ENCODE data around the gene EVX2.

The EVX2 gene

DNA sequence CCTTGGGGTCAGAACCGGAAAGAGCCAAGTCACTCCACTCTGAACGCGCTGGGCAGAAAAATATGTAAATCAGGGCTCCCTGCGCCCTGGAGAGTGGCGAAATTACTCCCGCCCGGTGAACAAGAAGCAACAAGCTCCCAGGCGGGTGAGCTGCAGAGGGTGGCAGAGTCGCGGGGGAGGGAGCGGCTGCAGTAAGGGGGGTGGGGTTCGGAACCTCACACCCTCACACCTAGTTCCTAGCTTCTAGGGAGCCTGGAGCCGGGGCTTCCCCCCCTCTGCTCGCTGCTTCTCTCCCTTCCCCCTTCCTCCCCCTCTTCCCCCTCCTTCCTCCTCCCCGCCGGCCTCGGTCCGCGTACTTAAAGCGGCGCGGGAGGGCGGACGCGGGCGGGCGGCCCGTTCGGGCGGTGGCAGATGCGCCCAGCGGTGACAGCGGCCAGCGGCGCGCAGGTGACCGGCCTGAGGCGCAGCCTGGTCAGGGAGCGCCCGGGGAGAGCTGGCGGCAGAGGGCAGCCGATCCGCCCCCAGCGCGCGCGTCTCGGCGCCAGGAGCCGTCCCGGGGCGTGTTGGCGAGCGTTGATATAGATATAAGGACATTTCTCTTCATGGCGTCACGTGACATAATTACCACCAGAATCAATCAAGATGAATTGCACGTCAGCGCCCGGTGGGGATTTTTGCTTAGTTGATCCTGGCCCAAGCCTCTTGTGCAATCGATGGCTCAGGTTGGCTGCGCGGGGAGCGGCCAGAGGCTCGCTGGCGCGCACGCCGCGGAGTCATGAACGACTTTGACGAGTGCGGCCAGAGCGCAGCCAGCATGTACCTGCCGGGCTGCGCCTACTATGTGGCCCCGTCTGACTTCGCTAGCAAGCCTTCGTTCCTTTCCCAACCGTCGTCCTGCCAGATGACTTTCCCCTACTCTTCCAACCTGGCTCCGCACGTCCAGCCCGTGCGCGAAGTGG is 23.1 kb upstream of the EVX2 start, which contains the start of gene HOXD11:
Gene HOXD11 (plus strand): TSS at position 700 of the 959 bp plus-strand sequence. CDS start 76 bp downstream, at position 776.
- peak; percentile 53 for DNase-seq

DNA sequence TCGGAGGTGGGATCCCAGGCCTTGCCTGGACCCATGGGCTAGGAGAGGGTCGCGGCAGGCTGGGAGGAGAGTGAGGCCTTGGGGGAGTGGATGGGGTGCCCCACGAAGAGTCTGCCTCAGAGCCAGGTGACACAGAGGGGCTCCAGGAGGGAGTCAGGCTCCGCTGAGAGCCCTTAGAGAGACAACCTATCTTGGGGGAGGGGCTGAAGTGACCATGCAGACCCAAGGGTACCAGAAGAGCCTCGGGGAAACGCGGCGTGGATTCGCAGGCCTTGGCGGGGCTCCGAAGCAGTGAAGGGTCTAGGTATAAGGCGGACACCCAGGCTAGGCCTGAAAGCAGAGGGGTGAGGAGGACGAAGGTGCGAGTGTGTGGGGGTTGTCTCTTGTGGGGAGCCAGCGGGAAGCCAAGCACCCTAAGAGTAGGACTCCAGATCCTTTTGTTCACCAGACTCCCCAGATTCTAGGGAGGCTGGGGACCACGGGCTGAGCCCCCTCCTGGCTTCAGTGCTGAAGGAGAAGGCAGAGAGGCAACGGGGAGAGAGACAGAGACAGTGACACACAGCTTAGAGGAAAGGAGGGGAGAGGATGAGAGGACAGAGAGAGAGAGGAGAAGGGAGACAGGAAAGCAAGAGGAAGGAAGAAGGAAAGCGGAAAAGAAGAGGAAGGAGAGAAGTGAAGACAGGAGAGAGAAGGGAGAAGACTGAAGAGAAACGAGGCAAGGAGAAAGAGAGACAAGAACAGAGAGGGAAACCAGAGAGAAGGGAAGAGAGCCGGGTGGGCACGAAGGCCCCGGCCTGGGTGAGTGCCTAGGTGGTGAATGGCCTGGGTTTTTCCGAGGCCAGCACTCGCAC is 22.2 kb upstream of the EVX2 start:
- DNase-seq, result peak; percentile 23

DNA sequence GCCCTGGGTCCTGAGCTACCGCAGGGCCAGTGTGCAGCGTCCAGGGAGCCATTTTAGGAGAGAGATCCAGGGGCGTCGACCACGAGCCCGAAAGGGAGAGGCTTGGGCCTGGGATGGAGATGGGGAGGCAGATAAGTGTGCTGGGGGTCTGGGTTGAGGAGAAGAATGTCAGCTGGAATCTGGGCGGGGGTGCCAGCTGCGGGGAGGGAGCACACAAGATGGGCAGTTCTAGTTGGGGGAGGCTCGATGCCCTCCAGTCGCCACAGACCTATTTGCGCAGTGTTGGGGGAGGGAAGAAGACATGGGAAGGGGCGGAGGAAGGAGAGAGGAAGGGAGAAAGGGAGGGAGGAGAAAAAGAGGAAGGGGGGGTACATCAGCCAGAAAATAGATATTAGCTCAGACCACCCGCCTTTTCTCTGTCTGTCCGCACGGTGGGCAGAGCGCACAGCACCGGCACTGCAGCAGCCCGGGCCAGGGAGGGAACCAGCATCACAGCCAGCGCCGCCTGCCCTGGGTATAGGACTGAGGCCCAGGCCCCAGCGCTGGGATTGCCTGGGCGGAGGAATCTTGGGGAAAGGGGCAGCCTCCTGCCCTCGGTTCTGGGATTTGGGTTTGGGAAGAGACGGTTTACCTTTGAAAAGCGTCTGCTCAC is 21.4 kb upstream of the EVX2 start:
- DNase-seq, result no peak

DNA sequence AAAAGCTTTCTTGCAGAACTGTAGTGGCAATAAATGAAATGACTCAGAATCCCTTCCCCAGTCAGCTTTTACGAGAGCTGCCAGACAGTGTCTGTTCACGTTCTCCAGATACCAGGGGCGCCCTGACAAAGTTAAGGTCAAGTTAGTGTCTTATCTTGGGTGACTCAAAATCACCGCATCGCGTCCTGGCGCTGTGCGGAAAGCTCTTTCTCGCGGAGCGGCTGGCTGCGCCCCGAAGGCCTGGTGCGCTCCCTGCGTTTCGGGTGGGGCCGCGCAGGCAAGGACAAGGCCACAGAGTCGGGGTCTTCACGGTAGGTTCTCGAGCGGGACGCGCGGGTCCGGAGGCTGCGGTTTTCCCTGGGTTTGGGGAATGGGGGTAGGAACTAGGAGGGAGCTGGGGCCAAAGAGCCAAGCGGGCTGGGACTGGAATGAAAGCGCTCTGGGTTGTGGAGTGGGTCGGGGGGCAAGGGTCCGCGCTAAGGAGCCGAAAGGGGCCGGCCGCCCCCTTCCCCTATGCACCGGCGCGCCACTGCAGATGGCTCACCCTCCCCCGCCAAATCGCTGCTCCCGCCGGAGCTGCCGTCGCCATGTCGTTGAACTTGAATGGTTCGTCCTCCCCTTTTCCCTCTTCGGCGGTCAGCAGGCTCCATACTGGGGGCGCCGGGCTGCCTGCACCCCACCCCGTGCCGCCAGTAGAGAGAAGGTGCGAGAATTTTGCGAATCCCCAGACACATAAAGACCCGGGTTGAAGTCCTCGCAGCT is 20.7 kb upstream of the EVX2 start:
- peak; percentile 85 for DNase-seq

DNA sequence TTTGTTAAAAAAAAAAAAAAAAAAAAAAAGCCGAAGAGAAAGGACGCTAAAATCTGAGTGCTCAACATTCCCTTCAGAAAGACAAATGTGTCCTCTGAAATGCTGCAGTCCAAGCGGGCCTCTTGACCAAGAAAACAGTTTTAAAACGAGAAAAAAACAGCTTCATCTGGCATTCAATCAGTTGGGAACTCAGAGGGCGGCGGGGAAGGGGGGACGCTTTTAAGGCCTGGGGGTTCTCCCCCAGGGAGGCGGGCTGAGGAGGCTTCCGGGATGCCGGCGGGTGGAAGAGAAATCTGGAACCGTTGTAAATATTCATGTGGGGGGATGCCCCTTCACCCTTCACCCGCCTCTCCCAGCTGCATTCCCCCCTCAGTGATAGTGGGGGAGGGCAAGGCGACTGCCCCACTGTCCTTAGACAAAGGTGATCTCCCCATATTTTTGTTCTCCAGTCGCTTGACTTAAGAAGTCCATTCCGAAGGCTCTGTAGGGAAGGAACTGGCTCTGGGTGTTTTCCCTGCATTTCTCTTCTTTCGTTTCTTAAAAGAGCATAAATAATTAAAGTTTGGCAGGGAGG is 20.1 kb upstream of the EVX2 start:
- DNase-seq, result no peak

DNA sequence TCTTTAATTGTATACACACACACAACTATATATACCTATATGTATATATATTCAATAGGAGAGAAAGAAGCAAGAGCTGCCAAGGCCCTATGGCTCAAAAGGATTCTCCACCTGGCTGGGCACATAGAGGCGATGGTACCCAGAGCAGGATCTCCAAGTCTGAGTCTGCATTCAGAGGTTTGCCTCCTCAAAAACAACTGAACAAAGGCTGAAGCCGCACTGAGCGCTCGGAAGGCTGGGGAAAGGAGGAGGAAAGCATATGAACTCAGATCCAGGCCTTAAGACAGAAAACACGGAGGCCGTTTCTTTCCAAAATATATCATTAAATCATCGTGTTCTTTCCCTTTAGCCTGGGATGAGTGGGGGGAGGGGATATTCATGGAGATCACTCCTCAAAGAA is 19.4 kb upstream of the EVX2 start:
- no peak for DNase-seq

DNA sequence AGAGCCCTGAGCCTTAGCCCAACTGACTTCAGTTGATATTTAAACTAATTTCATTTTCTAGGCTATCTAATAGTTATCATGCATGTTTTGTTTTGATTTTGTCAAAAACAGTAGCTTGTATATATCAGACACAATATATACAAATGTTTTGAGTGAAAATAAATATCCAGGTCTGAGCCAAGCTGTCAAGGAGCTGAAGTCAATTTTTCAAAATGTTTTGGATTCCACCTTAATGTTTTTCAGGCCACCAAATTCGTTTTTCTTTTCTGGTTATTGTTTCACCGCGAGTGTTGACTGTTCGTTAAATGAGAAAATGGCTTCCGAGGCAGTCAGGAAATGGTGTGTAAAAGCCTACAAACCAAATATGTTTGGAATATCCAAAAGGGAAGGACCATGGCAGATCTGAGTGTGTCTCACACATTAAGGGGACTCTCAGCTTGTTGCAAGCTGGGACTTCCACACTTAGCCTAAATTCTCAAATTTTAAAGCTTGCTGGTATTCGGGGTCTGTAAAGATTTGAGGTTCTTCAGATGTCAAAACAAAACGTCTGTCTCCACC is 18.6 kb upstream of the EVX2 start:
- DNase-seq, result no peak

DNA sequence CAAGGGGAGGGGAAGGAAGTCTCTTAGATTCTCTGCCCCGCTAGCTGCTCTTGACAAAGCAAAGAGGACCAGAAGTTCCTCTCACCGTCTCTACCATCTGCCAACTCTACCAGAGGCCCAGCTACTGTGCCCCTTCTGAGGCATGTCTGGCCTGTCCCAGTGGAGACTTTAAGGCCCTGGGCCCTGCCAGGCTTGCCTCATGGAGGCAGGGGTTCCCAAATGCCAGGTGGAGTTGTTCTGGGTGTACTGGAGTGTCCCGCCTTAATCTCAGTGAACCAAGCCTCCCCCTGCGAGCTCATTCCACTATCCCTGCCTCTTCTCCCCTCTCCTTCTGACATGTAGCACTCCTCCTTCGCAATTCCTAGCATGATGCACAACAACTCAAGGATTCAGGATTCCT is 18.1 kb upstream of the EVX2 start:
- no peak for DNase-seq

DNA sequence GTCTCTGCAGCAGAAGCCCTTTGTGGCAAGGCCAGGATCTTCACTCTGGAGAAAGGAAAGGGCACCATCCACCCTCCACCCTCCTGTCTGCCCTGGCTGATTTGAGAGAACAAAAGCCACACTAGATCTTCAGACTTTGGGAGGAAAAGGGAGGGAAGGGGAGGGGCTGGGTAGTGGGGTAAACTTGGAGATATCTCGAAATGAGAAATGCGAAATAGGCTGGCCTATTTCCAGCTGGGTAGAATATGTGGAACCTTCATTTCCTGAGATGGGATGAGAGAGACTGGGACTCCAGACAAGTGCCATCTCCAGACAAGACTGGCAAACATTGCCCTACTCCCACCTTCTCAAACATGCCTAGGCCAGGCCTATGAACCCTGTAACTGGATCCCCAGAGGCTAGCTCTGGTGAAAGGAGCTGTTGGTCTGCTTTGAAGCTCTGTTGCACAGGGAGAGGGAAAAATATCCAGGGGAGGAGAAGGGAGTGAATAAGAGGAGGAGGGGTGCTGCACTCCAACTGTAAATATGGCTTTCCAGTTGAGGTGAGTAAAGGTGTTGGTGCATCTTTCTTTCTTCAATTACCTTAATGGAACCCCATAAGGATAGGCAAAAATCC is 17.6 kb upstream of the EVX2 start:
- DNase-seq, result no peak

DNA sequence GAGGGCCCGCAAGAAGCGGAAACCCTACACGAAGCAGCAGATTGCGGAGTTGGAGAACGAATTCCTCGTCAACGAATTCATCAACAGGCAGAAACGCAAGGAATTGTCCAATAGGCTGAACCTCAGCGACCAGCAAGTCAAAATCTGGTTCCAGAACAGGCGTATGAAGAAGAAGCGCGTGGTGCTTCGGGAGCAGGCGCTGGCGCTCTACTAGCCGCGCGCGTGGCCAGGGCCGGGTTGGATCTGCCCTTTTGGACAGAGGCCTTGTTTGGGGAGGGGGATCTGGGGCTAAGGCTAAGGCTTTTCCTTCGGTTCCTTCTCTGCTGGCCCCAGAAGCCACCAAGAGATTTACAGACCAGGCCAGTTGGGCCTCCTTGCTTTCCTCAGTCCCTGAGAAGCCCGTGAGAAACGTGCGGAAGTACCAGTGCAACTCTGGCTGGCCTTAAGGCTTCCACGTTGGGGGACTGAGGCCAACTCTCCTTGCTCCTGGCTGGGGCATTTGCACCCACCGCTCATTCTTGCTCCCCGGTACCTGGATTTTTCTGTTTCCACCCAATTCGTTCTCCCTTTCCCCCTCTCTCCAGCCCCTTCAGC is 16.9 kb upstream of the EVX2 start:
- no peak for DNase-seq

DNA sequence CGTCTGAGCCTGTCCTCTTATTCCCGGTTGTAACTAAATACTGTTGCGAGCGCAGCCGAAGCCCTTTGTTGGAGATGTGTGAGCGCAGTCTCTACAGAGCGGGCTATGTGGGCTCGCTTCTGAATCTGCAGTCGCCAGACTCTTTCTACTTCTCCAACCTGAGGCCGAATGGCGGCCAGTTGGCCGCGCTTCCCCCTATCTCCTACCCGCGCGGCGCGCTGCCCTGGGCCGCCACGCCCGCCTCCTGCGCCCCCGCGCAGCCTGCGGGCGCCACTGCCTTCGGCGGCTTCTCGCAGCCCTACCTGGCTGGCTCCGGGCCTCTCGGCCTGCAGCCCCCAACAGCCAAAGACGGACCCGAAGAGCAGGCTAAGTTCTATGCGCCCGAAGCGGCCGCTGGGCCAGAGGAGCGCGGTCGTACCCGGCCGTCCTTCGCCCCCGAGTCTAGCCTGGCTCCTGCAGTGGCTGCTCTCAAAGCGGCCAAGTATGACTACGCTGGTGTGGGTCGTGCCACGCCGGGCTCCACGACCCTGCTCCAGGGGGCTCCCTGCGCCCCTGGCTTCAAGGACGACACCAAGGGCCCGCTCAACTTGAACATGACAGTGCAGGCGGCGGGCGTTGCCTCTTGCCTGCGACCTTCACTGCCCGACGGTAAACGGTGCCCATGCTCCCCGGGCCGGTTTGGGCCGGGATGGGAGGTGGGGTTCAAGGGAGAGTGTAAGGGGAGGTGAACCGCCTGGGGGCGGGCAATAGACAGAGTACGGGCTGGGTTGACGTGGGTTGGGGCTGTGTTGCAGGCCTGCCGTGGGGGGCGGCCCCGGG is 16.2 kb upstream of the EVX2 start, which contains the start of gene HOXD12:
Gene HOXD12 (plus strand): TSS at position 68 of the 819 bp plus-strand sequence. CDS start 7 bp downstream, at position 75.
- DNase-seq, result no peak

DNA sequence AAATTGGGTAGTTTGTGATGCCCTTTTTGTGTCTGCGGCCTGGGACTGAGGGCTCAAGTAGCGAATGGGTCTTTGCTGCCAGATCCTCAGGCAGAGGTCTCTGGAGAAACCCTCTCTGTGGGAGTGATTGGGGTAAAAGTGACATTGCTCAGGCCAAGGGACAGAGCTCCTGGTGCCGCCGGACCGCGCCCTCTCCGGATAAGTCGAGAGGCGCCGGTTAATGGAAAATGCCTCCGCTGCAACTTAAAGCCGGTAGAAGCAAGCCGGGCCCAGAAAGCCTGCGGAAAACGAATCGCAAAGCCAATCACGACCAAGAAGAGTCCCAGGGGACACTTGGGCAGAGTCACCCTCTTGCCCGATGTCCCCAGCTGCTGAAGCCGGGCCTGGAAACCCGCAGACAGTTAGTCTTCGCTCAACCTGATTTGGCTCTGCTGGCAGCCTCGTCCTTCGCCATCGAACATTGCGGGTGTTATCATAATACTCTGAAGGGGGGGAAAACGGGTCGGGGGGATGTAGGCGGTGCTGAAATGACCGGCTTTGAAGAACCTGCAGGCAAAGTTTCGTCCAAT is 15.5 kb upstream of the EVX2 start:
- DNase-seq, result no peak

DNA sequence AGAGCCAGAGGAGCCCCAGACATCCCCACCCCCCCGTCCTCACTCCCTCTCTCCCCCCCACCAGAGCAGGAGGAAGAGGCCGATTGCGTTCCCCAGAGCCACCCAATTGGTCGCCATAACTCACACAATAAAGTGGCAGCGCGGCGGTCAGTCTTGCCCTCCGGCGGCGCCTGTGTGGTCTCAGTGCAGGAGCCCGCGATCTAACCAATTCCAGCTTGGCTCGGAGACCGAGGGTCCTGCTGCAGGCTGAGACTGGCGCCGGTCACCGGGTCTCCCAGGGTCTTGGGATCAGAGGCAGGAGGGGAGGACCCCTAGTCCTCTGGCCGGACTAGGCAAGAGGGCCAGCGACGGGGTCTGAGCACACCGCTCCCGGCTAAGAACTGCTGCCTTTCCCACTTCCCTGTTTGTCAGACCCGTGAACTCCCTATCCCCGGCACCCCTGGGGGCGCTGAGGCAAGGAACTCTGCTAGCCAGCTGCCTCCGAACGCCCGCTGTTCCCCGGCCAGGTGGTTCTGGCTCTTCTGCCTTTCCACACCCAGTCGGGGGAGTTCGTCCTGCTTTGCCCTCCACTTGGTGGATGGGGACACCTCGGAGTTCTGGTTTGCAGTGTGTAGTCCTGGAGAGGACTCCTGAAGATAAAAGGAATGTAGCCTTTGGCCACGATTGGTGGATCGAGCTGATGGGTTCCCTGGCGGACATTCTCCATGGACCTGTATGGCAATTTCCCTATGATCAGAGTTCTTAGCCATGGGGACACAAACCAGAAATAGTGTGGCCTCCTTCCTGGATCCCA is 14.8 kb upstream of the EVX2 start:
- DNase-seq, result peak; percentile 34

DNA sequence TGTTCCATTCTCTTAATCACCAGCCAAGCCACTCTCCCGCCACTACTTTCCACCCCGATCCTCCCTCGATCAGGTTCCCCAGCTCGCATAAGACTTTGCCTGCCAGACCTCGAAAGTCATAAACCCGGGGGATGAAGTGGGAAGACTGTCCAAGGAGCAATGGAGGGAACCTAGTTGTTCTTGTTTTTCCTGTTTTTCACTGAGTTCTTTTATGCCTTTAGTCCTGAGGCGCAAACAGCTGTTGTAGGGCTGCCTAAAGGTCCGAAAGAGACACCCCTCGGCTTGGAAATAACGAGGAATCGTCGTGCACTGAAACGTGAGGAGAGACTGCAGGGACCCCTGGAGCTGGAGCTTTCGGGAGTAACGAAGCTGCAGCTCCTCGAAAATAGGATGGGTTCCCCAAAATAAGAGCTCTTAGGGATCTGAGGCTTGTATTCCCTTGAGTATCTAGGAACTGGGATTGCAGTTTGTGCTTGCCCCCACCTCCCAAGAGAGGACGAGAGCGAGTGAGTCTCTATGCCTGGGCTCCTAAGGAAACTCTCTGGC is 14.1 kb upstream of the EVX2 start:
- no peak for DNase-seq

DNA sequence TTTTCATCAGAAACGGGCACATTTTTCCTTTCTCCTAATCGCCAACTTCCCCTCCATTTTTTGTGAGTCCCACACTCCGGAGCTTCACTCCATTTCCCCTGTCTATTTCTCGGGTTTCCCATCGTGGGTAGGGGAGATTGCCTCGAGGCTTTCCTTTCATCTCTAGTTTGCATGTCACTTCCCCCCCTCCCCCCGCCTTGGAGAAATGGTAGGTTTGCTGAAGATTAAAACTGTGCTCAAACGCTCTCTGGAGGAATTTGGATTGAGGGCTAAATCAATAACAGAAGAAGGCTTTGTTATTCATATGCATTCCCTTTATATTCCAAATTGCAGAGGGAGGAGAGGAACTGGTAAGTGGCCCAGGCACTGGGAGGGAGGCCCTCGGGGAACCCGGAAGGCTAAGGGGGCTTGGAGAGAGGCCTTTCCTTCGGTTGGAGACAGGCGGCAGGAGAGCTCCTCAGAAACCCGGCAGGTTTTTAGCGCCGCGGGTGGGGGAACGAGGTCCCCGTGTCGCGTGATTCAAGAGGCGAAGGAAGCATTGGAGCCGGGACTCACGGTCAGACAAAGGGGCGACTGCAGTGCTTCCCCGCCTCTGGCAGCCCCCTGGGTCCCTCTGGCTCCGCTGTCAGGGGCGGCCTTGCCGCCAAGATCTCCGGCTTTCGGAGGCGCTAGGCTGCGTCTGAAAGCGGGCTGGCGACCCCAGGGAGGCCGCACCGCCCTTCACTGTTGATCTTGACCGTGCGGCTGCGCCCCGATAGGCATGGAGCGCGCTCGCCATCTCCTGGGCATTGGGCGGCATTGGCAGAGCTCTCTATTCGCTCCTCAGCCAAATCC is 13.4 kb upstream of the EVX2 start:
- DNase-seq, result peak; percentile 86

DNA sequence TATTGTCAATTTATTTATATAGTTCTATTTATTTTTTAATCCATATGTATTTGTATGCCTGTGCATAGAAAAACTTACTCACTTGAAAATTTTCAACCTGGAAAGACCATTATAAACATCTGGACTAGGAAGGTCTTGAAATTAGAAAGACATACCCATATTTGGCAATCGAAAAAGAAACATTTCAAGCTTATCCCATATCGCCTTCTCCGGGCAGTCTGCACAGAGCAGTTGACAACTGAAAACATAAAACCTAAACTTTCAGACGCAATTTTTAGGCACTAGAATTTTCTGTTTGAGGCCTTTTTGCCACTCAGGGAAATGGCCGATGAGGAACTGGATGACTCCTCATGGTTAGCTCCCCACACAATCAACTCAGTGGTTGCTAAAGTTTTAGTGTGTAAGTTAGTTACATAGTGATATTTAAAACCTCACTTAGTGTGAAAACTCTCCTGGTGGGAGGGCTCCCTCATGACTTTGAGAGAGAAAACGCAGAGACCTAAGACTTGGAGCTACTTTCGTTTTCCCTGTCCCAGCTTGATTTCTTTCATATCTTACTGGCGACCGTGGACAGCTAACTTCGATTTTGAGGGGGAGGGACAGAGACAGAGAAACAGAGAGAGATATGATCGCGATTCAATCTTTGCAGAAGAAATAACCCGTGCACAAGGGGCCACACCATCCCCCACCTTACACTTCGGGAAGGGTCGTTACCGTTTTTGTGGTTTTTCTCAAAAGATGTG is 12.7 kb upstream of the EVX2 start:
- DNase-seq, result no peak

DNA sequence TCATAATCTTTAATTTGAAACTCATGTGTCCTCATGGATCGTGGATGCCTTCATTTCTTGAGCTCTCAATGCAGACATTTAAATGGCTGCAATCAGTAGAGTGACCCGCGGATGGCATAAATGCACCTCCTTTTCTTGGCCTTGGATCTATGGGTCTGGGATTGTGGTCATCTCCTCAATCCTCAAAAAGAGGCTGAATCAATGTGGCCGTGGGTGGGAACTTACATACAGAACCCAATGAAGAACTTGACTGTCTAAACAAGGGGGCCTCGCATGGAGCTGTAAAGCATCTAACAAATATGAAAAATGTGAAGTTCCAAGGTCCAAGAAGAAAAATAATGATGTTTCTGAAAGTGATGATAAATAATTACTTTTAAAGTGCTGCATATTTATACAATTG is 11.7 kb upstream of the EVX2 start:
- no peak for DNase-seq
